Left lobe of liver (tissue), 2 donors: ENCODE data around the gene NRARP. TPM values are rescaled to one million over a fixed set of nuclear protein-coding genes. Genes with fewer than 3 reads are reported as not detected.
"Not testable (repeated sequence)": the region's sequence is repeated elsewhere in the genome, so short reads cannot be mapped to it uniquely, and the experiment has no call there.

Experiments used
- ATAC-seq: fragments of 200-7000 bp; cut with Tn5 transposase; one replicate; pipeline ENCODE4 v1.9.1; 2020; ENCODE audit warnings: mild to moderate bottlenecking, moderate library complexity
- DNase-seq: peaks from one replicate; pipeline ENCODE4 v3.0.0-alpha.2; 2020; ENCODE audit warnings: low spot score
- total RNA-seq: library from RNA; stranded (reverse); gene quantifications from one replicate; pipeline ENCODE4 v1.2.1, GENCODE V29; 2021
- donor health status: DM: no; HTN: no; CAD: no; lungs with moderate emphysema.
- donor health status: DM: no; HTN: yes; CAD: no.

NRARP gene
- total RNA-seq = 1.3 TPM

GRCh38 chr9:137302118-137302448 lies at the start of gene NRARP:
TSS of gene NRARP (minus strand) at chr9:137302271. CDS start at chr9:137301928, 343 bp downstream.
- ATAC-seq (peak; percentile 57), DNase-seq (peak; percentile 75)

GRCh38 chr9:137350696-137351584 lies 48.9 kb upstream of the NRARP start:
- peak; percentile 41 for ATAC-seq

GRCh38 chr9:137349471-137350033 lies 47.5 kb upstream of the NRARP start:
- ATAC-seq (no peak), DNase-seq (no peak)

More at GRCh38 chr9:137350696-137351584, 48.9 kb upstream of the NRARP start:
- DNase-seq = no peak

- DNase-seq = no peak
These were observed 46.8 kb upstream of the NRARP start for GRCh38 chr9:137348769-137349470.

GRCh38 chr9:137347928-137348327 lies 45.9 kb upstream of the NRARP start:
- ATAC-seq (no peak), DNase-seq (no peak)

More at GRCh38 chr9:137348769-137349470, 46.8 kb upstream of the NRARP start:
- ATAC-seq = no peak

GRCh38 chr9:137342482-137342881 lies 40.4 kb upstream of the NRARP start:
- DNase-seq (no peak), ATAC-seq (no peak)

GRCh38 chr9:137341227-137341626 lies 39.2 kb upstream of the NRARP start:
- DNase-seq (no peak), ATAC-seq (no peak)

GRCh38 chr9:137339908-137340462 lies 37.9 kb upstream of the NRARP start:
- not testable (repeated sequence) for DNase-seq, ATAC-seq

GRCh38 chr9:137339045-137339907 lies 37.2 kb upstream of the NRARP start:
- no peak for ATAC-seq

GRCh38 chr9:137336735-137337134 lies 34.7 kb upstream of the NRARP start:
- no peak for DNase-seq
- ATAC-seq = no peak

More at GRCh38 chr9:137339045-137339907, 37.2 kb upstream of the NRARP start:
- no peak for DNase-seq

GRCh38 chr9:137333016-137333671 lies 31.1 kb upstream of the NRARP start:
- no peak for DNase-seq
- ATAC-seq = no peak

GRCh38 chr9:137331929-137332328 lies 29.9 kb upstream of the NRARP start:
- ATAC-seq = no peak
- DNase-seq = no peak

- DNase-seq (no peak), ATAC-seq (no peak)
These were observed 28.6 kb upstream of the NRARP start for GRCh38 chr9:137330689-137331088.

GRCh38 chr9:137329590-137329989 lies 27.5 kb upstream of the NRARP start:
- not testable (repeated sequence) for ATAC-seq, DNase-seq

- not testable (repeated sequence) for ATAC-seq, DNase-seq
These were observed 25.8 kb upstream of the NRARP start for GRCh38 chr9:137327641-137328550.

GRCh38 chr9:137326445-137327065 lies 24.5 kb upstream of the NRARP start:
- ATAC-seq (peak; percentile 26), DNase-seq (no peak)

GRCh38 chr9:137325799-137326198 lies 23.7 kb upstream of the NRARP start:
- DNase-seq (no peak), ATAC-seq (no peak)

GRCh38 chr9:137325124-137325523 lies 23.1 kb upstream of the NRARP start:
- DNase-seq = no peak
- ATAC-seq = no peak
